ENCODE measurements around the gene CTBP2.

CTBP2 gene

GRCh38 chr10:124936813-124937212, 223.6 kb downstream of the CTBP2 start:
- no peak overlapping the region for H2AFZ ChIP-seq (ENCODE audit: low read length)
- no peak for TF ChIP-seq CTCF (IDR thresholded peaks at IDR 0.05; ENCODE audit: low read length)
- TF ChIP-seq EZH2phosphoT487 (IDR thresholded peaks at IDR 0.05; ENCODE audit: low read length) = no peak
- TF ChIP-seq EZH2 (optimal IDR thresholded peaks at IDR 0.05; ENCODE audit: low read depth, low read length) = no peak
- no peaks in the 10 kb centered on the region for H3F3A ChIP-seq (ENCODE audit: insufficient read depth, low read length)
- H3K9me3 ChIP-seq (replicated peaks; ENCODE audit: insufficient read depth, low read length) = no peaks in the 10 kb centered on the region
- H3K36me3 ChIP-seq (replicated peaks; ENCODE audit: insufficient read depth, low read length) = no peaks in the 10 kb centered on the region
- H3K9me2 ChIP-seq (replicated peaks; ENCODE audit: insufficient read depth, low read length) = no peaks in the 10 kb centered on the region
- DNase-seq = no peak
- no peaks in the 10 kb centered on the region for H3K27me3 ChIP-seq (replicated peaks; ENCODE audit: insufficient read depth, low read length)
- H3K4me3 ChIP-seq (ENCODE audit: low read length) = no peak overlapping the region
- H3K4me2 ChIP-seq (ENCODE audit: low read depth, low read length) = no peak overlapping the region
- H3K4me1 ChIP-seq (ENCODE audit: low read length) = no peaks in the 10 kb centered on the region
- no peak overlapping the region for H3K27ac ChIP-seq (ENCODE audit: low read length)
- no peak overlapping the region for H3K9ac ChIP-seq (ENCODE audit: low read length)
- H4K20me1 ChIP-seq (ENCODE audit: insufficient read depth, low read length) = peaks cover 17% of the 10 kb centered on the region
- H3K79me2 ChIP-seq (ENCODE audit: low read length) = peaks cover 95% of the 10 kb centered on the region

GRCh38 chr10:124935946-124936345, 224.4 kb downstream of the CTBP2 start:
- H3K79me2 ChIP-seq (ENCODE audit: low read length) = peaks cover 97% of the 10 kb centered on the region
- H3K4me3 ChIP-seq (ENCODE audit: low read length) = no peak overlapping the region
- no peaks in the 10 kb centered on the region for H3F3A ChIP-seq (ENCODE audit: insufficient read depth, low read length)
- H3K27me3 ChIP-seq (replicated peaks; ENCODE audit: insufficient read depth, low read length) = no peaks in the 10 kb centered on the region
- H3K27ac ChIP-seq (ENCODE audit: low read length) = no peak overlapping the region
- H3K4me1 ChIP-seq (ENCODE audit: low read length) = no peaks in the 10 kb centered on the region
- H2AFZ ChIP-seq (ENCODE audit: low read length) = no peak overlapping the region
- TF ChIP-seq EZH2 (optimal IDR thresholded peaks at IDR 0.05; ENCODE audit: low read depth, low read length) = no peak
- no peak for TF ChIP-seq CTCF (IDR thresholded peaks at IDR 0.05; ENCODE audit: low read length)
- TF ChIP-seq EZH2phosphoT487 (IDR thresholded peaks at IDR 0.05; ENCODE audit: low read length) = no peak
- H3K9me2 ChIP-seq (replicated peaks; ENCODE audit: insufficient read depth, low read length) = no peaks in the 10 kb centered on the region
- H3K9ac ChIP-seq (ENCODE audit: low read length) = no peak overlapping the region
- no peaks in the 10 kb centered on the region for H3K9me3 ChIP-seq (replicated peaks; ENCODE audit: insufficient read depth, low read length)
- no peaks in the 10 kb centered on the region for H3K36me3 ChIP-seq (replicated peaks; ENCODE audit: insufficient read depth, low read length)
- no peak for DNase-seq
- no peak overlapping the region for H3K4me2 ChIP-seq (ENCODE audit: low read depth, low read length)
- H4K20me1 ChIP-seq (ENCODE audit: insufficient read depth, low read length) = peaks cover 17% of the 10 kb centered on the region

Data from MM.1S (cell line).